GM12878 (cell line): Measurements from ENCODE around the gene TRANK1. TPM values are rescaled to one million over a fixed set of nuclear protein-coding genes. Genes with fewer than 3 reads are reported as not detected.

Experiments used
- ATAC-seq: fragments of 200-7000 bp; cut with Tn5 transposase; 3 replicates; pipeline ENCODE4 v1.9.1; 2020; ENCODE audit warnings: mild to moderate bottlenecking, moderate library complexity
- BruUV-seq: library from RNA; stranded (reverse); fragments of 400-500 nt; replicated peaks from 2 replicates; lab custom pipeline; 2021; lab: Mats Ljungman, UMichigan
- CTCF ChIA-PET: fragments of 300-600 bp; sonication (Branson Sonifier 250); formaldehyde crosslinking; extraction: SDS; loops from one replicate; lab custom pipeline; 2021; ENCODE audit warnings: inconsistent platforms; lab: Yijun Ruan, JAX
- POLR2A ChIA-PET: fragments of 350-600 bp; formaldehyde crosslinking; extraction: SDS; loops from one replicate; lab custom pipeline; 2021; ENCODE audit warnings: inconsistent platforms; lab: Charles Lee
- RAD21 ChIA-PET: fragments of 300-600 bp; sonication (Branson Sonifier 250); formaldehyde crosslinking; loops from one replicate; lab custom pipeline; 2023; ENCODE audit warnings: antibody characterized with exemption; ENCODE audit not compliant: unreplicated experiment; lab: Charles Lee
- SMC1A ChIA-PET: fragments of 300-600 bp; sonication (Branson Sonifier 250); formaldehyde crosslinking; loops from one replicate; lab custom pipeline; 2023; ENCODE audit not compliant: unreplicated experiment, uncharacterized antibody; lab: Charles Lee
- DNase-seq: peaks from one replicate; pipeline ENCODE4 v3.0.0-alpha.2; 2011; ENCODE audit warnings: low read depth, low spot score
- FAIRE-seq: peaks from 3 replicates; lab custom pipeline; 2011; peaks lifted over from hg19 to GRCh38; lab: Jason Lieb, UNC
- H2AFZ ChIP-seq: 2 replicates; pipeline ENCODE4 v1.6.0; 2011; ENCODE audit warnings: low read depth, low read length, control low read depth; ENCODE audit not compliant: control insufficient read depth
- H3K27ac ChIP-seq: 2 replicates; pipeline ENCODE4 v1.5.1; 2011; ENCODE audit warnings: control low read depth; ENCODE audit not compliant: control insufficient read depth, insufficient read depth
- H3K27me3 ChIP-seq, 2 experiments: replicated peaks in 1 of 2; 2 replicates each; pipeline versions ENCODE4 v1.6.0 to v1.6.1; 2011; ENCODE audit warnings: low read length in 1 of 2; ENCODE audit not compliant: control insufficient read depth in 2 of 2, insufficient read depth in 2 of 2
- H3K36me3 ChIP-seq, 2 experiments: 2 replicates each; pipeline ENCODE4 v1.5.1; 2011; ENCODE audit warnings: low read length in 1 of 2; ENCODE audit not compliant: control insufficient read depth in 2 of 2, insufficient read depth in 2 of 2
- H3K4me1 ChIP-seq: 2 replicates; pipeline ENCODE4 v1.6.1; 2011; ENCODE audit warnings: mild to moderate bottlenecking, low read length, moderate library complexity, mixed read lengths; ENCODE audit not compliant: control insufficient read depth, insufficient read depth
- H3K4me2 ChIP-seq: 2 replicates; pipeline ENCODE4 v1.6.0; 2011; ENCODE audit warnings: control low read depth; ENCODE audit not compliant: control insufficient read depth, insufficient read depth
- H3K4me3 ChIP-seq: fragments of 200-600 bp; sonication (generic); 2 replicates; pipeline ENCODE4 v1.5.1; 2016
- H3K79me2 ChIP-seq: 2 replicates; pipeline ENCODE4 v1.6.0; 2011; ENCODE audit warnings: low read length; ENCODE audit not compliant: control insufficient read depth, insufficient read depth
- H3K9ac ChIP-seq: 2 replicates; pipeline ENCODE4 v1.8.0; 2011; ENCODE audit warnings: low read length, control low read depth, mixed read lengths; ENCODE audit not compliant: control insufficient read depth, insufficient read depth
- H3K9me3 ChIP-seq: replicated peaks from 3 replicates; pipeline ENCODE4 v1.5.1; 2011; ENCODE audit warnings: mild to moderate bottlenecking, low read length; ENCODE audit not compliant: control insufficient read depth, insufficient read depth
- H4K20me1 ChIP-seq: 2 replicates; pipeline ENCODE4 v1.6.0; 2011; ENCODE audit not compliant: control insufficient read depth, insufficient read depth
- BACH1 ChIP-seq: fragments of 450-650 bp; IDR thresholded peaks from 2 replicates; pipeline ENCODE4 v1.6.1; 2017; ENCODE audit warnings: mild to moderate bottlenecking, borderline replicate concordance
- BHLHE40 ChIP-seq, 2 experiments: fragments of 450-650 bp in 1 of 2; IDR thresholded peaks; 2 replicates each; pipeline ENCODE4 v1.6.1; 2011 to 2017; ENCODE audit warnings: low read depth in 2 of 2, borderline replicate concordance in 1 of 2, improper control_type of control experiment in 1 of 2, low read length in 1 of 2, mild to moderate bottlenecking in 1 of 2
- CBFB ChIP-seq: IDR thresholded peaks from 2 replicates; pipeline ENCODE4 v1.6.1; 2016; ENCODE audit warnings: antibody characterized with exemption, low read depth
- EED ChIP-seq: sonication (generic); IDR thresholded peaks from 2 replicates; pipeline ENCODE4 v1.6.1; 2016; ENCODE audit warnings: antibody characterized with exemption, low read depth
- ETV6 ChIP-seq, 2 experiments: fragments of 450-650 bp in 1 of 2; IDR thresholded peaks in 1 of 2; conservative IDR thresholded peaks in 1 of 2; 2 replicates each; pipeline ENCODE4 v1.6.1; 2014; ENCODE audit warnings: antibody characterized with exemption in 1 of 2, borderline replicate concordance in 1 of 2, low read depth in 1 of 2, mild to moderate bottlenecking in 1 of 2, moderate library complexity in 1 of 2
- HDAC6 ChIP-seq: fragments of 200-600 bp; sonication (generic); IDR thresholded peaks from one replicate; pipeline ENCODE4 v1.8.0; 2017; ENCODE audit warnings: antibody characterized with exemption; ENCODE audit not compliant: unreplicated experiment
- NFYA ChIP-seq: IDR thresholded peaks from 2 replicates; pipeline ENCODE4 v1.6.1; 2011; ENCODE audit warnings: low read depth, mild to moderate bottlenecking, low read length, improper control_type of control experiment, borderline replicate concordance
- NR2F1 ChIP-seq: fragments of 450-650 bp; conservative IDR thresholded peaks from 2 replicates; pipeline ENCODE4 v1.6.1; 2017; ENCODE audit warnings: mild to moderate bottlenecking
- RAD51 ChIP-seq: fragments of 450-650 bp; IDR thresholded peaks from 2 replicates; pipeline ENCODE4 v1.6.1; 2016; ENCODE audit warnings: moderate library complexity, mild to moderate bottlenecking, inconsistent platforms
- SMAD5 ChIP-seq: IDR thresholded peaks from 2 replicates; pipeline ENCODE4 v1.6.1; 2016; ENCODE audit warnings: antibody characterized with exemption, low read depth
- SREBF2 ChIP-seq: IDR thresholded peaks from 2 replicates; pipeline ENCODE4 v1.6.1; 2012; ENCODE audit warnings: mild to moderate bottlenecking, low read length
- TARDBP ChIP-seq: IDR thresholded peaks from 2 replicates; pipeline ENCODE4 v1.6.1; 2016; ENCODE audit warnings: borderline replicate concordance
- ZNF274 ChIP-seq: IDR thresholded peaks from one replicate; pipeline ENCODE4 v1.8.0; 2011; ENCODE audit not compliant: insufficient read length, insufficient read depth
- ZNF622 ChIP-seq: fragments of 450-650 bp; IDR thresholded peaks from 2 replicates; pipeline ENCODE4 v1.6.1; 2017; ENCODE audit warnings: mild to moderate bottlenecking, inconsistent platforms
- ZSCAN29 ChIP-seq: fragments of 450-650 bp; IDR thresholded peaks from 2 replicates; pipeline ENCODE4 v1.6.1; 2017; ENCODE audit warnings: mild to moderate bottlenecking, moderate library complexity
- WGBS: methylation state at CpG from one replicate; pipeline ENCODE4 v1.1.6; 2016; ENCODE audit warnings: low lambda C conversion rate; ENCODE audit not compliant: insufficient replicate concordance, insufficient coverage; ENCODE audit errors: missing lambda C conversion rate; 5-methylcytosine and 5-hydroxymethylcytosine counted together
- in situ Hi-C: fragments of 300-500 bp; cut with MboI; formaldehyde crosslinking; loops from 9 replicates; pipeline ENCODE4 v1.14.3; 2018; ENCODE audit warnings: mixed read lengths
- intact Hi-C: fragments of 100-400 bp; cut with micrococcal nuclease; formaldehyde crosslinking; loops from one replicate; pipeline ENCODE4 v1.14.2; 2022; ENCODE audit not compliant: unreplicated experiment
- polyA plus RNA-seq, 11 experiments: library from polyadenylated mRNA; depleted of rRNA in 4 of 11; unstranded in 6 of 11; stranded (reverse) in 5 of 11; fragments of >200 nt; fragmentation: Nextera tagmentation in 4 of 11; fragmentation: Illumina TruSeq in 1 of 11; extraction: Ambion mirVana in 4 of 11; extraction: Trizol in 1 of 11; gene quantifications; 1 replicate in 1 of 11; 2 replicates in 10 of 11; pipeline versions ENCODE4 v1.2.1 to v1.2.3, GENCODE V29; 2011 to 2016; ENCODE audit warnings: inconsistent platforms in 2 of 11, missing spikeins in 2 of 11, low read depth in 1 of 11
- total RNA-seq, 4 experiments: library from RNA; depleted of rRNA in 3 of 4; stranded (reverse); fragments of >200 nt in 3 of 4; fragmentation: Illumina TruSeq in 1 of 4; extraction: Trizol in 1 of 4; gene quantifications; 2 replicates each; pipeline versions ENCODE4 v1.2.1 to v1.2.3, GENCODE V29; 2013 to 2021
- TF ChIP-seq, protein P1 (sequence below): fragments of 450-650 bp; IDR thresholded peaks from 2 replicates; pipeline ENCODE4 v1.6.1; 2016; ENCODE audit warnings: mild to moderate bottlenecking

Gene TRANK1
- total and polyA plus RNA-seq, 10 of the 15 experiments (the other 5 are each of a cell fraction or from before 2014, with no cell fraction given): 0.46 to 8.8 (median 1.1) TPM

DNA sequence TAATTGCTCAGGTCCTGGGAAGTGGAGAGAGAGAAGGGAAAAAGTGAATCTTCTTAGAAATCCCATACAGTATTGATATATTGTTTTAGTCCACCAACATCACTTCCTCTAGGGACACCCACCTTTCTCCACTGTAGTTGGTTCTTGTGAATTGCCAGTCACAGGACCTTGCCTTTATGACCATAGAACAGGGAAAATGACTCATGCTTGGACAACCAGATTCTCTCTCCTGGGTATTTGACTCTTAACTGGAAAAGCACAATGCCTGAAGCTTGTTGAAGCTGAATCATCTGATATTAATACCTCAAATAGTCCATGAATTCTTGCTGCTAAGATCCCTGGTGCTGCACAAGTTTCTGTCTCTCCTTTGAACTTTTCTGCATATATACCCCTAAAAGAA, 148.0 kb downstream of the TRANK1 start:
- SMC1A ChIA-PET: no interaction called here
- no peak for ATAC-seq

DNA sequence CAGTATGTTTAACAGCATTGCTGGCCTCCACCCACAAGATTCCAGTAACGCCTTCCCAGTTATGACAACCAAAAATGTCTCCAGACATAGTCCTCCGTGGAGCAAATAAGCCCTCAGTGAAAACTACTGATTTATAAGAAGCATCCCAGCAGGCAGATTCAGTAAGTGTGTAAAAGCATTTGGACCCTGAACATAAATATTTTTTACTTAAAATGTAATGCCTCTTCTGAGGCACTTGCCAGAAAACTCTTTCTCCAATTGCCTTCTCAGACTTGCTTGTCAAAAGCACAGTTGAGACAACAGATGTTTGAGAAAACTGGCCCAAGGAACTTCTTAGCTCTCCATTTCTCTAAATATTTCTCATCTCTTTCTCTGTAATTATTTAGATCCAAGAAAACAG, 148.7 kb downstream of the TRANK1 start:
- ATAC-seq: no peak
- POLR2A ChIA-PET: no interaction called here
- RAD21 ChIA-PET: no interaction called here
- Histone ChIP-seq H4K20me1 (no peaks in the 10 kb centered on the region), H3K27me3 (no peaks in the 10 kb centered on the region; a peak in 1 of 4 replicates), H3K4me2 (no peak overlapping the region), H3K36me3 (no peaks in the 10 kb centered on the region), H3K4me3 (no peak overlapping the region), H2AFZ (no peak overlapping the region), H3K9ac (no peak overlapping the region), H3K4me1 (no peaks in the 10 kb centered on the region), H3K27ac (no peak overlapping the region), H3K79me2 (no peaks in the 10 kb centered on the region), H3K9me3 (no peaks in the 10 kb centered on the region)
- DNase-seq: no peak
- no peak for FAIRE-seq
- 15% methylated on average over 2 of the region's 2 CpGs for WGBS
- BruUV-seq: no TSS peak
- TF ChIP-seq ZSCAN29: no peak
- no peak for TF ChIP-seq NFYA
- no peak for TF ChIP-seq SREBF2
- no peak for TF ChIP-seq ZNF622
- TF ChIP-seq, protein P1, sequence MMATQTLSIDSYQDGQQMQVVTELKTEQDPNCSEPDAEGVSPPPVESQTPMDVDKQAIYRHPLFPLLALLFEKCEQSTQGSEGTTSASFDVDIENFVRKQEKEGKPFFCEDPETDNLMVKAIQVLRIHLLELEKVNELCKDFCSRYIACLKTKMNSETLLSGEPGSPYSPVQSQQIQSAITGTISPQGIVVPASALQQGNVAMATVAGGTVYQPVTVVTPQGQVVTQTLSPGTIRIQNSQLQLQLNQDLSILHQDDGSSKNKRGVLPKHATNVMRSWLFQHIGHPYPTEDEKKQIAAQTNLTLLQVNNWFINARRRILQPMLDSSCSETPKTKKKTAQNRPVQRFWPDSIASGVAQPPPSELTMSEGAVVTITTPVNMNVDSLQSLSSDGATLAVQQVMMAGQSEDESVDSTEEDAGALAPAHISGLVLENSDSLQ: no peak
- no peak for TF ChIP-seq HDAC6
- TF ChIP-seq BACH1: no peak
- no peak for TF ChIP-seq ETV6 (conservative IDR thresholded peaks at IDR 0.05 in 1 of 2, IDR thresholded peaks at IDR 0.05 in 1 of 2; ENCODE audit: borderline replicate concordance in 1 of 2, low read depth in 1 of 2)
- CTCF ChIA-PET: no interaction called here
- SMC1A ChIA-PET: interaction anchor here (0.6 kb wide), 2 partner anchors 71 to 811 kb away, joined by 3 read pairs; no protein-coding TSS in a partner anchor
- in situ Hi-C loops (no loop called here), intact Hi-C loops (loop anchor here (10.0 kb wide), 1 partner anchor 419 kb away; no protein-coding TSS in a partner anchor)

More for the DNA sequence above, 148.0 kb downstream of the TRANK1 start:
- in situ Hi-C loops (no loop called here), intact Hi-C loops (loop anchor here (10.0 kb wide), 1 partner anchor 418 kb away; no protein-coding TSS in a partner anchor)
- CTCF ChIA-PET: no interaction called here
- no TSS peak for BruUV-seq
- Histone ChIP-seq H3K79me2 (no peaks in the 10 kb centered on the region), H3K27me3 (no peaks in the 10 kb centered on the region; a peak in 1 of 4 replicates), H3K4me1 (no peaks in the 10 kb centered on the region), H3K4me2 (no peak overlapping the region), H3K4me3 (no peak overlapping the region), H3K9ac (no peak overlapping the region), H3K9me3 (no peaks in the 10 kb centered on the region), H3K27ac (no peak overlapping the region), H4K20me1 (no peaks in the 10 kb centered on the region), H2AFZ (no peak overlapping the region), H3K36me3 (no peaks in the 10 kb centered on the region)
- RAD21 ChIA-PET: no interaction called here
- TF ChIP-seq BHLHE40 (IDR thresholded peaks at IDR 0.05; ENCODE audit: borderline replicate concordance in 1 of 2, low read depth in 2 of 2, low read length in 1 of 2): no peak
- no peak for TF ChIP-seq CBFB
- TF ChIP-seq NR2F1: no peak
- TF ChIP-seq RAD51: no peak
- no peak for TF ChIP-seq SMAD5
- no peak for TF ChIP-seq EED
- no peak for TF ChIP-seq TARDBP
- TF ChIP-seq ZNF274: no peak
- no peak for TF ChIP-seq ZNF622
- POLR2A ChIA-PET: no interaction called here
- DNase-seq (no peak), FAIRE-seq (no peak)
